SK-N-SH (cell line): ENCODE results near the gene TIMM22. TPM values are rescaled to one million over a fixed set of nuclear protein-coding genes. Genes with fewer than 3 reads are reported as not detected.

Experiments
- CTCF ChIA-PET: fragments of 300-600, 350-600 bp; formaldehyde crosslinking; extraction: SDS; loops from one replicate; lab custom pipeline; 2021; lab: Yijun Ruan, JAX
- POLR2A ChIA-PET: fragments of 350-600 bp; sonication (Branson Sonifier 250); formaldehyde crosslinking; extraction: SDS; loops from one replicate; lab custom pipeline; 2020; ENCODE audit warnings: antibody characterized with exemption, inconsistent platforms; lab: Yijun Ruan, JAX
- DNase-seq: peaks from one replicate; pipeline ENCODE4 v3.0.0; 2012
- H2AFZ ChIP-seq: fragments of 200-600 bp; sonication (generic); 2 replicates; pipeline ENCODE4 v1.8.1; 2016; ENCODE audit warnings: antibody characterized with exemption, mild to moderate bottlenecking, low read depth
- H3F3A ChIP-seq: fragments of 200-600 bp; sonication (generic); replicated peaks from 2 replicates; pipeline ENCODE3; 2016; ENCODE audit warnings: antibody characterized with exemption, mild to moderate bottlenecking; ENCODE audit not compliant: insufficient read depth
- H3K27ac ChIP-seq, 2 experiments: fragments of 200-500 bp in 1 of 2; fragments of 200-600 bp in 1 of 2; sonication (Bioruptor generic) in 1 of 2; sonication (generic), shearing (Covaris generic) in 1 of 2; 2 replicates each; pipeline versions ENCODE4 v1.5.1 to v1.6.1; 2014 to 2016; ENCODE audit warnings: low read depth in 2 of 2, inconsistent platforms in 1 of 2, low read length in 1 of 2, mild to moderate bottlenecking in 1 of 2, mixed read lengths in 1 of 2
- H3K27me3 ChIP-seq: fragments of 200-600 bp; sonication (generic), shearing (Covaris generic); 2 replicates; pipeline ENCODE4 v1.6.1; 2016; ENCODE audit warnings: mixed run types; ENCODE audit not compliant: insufficient read depth
- H3K36me3 ChIP-seq, 2 experiments: fragments of 200-500 bp in 1 of 2; fragments of 200-600 bp in 1 of 2; sonication (Bioruptor generic) in 1 of 2; sonication (generic) in 1 of 2; replicated peaks in 1 of 2; 2 replicates each; pipeline versions ENCODE3 to v1.5.1; 2014 to 2016; ENCODE audit warnings: low read length in 1 of 2, mild to moderate bottlenecking in 1 of 2; ENCODE audit not compliant: insufficient read depth in 2 of 2, control insufficient read depth in 1 of 2
- H3K4me1 ChIP-seq, 2 experiments: fragments of 200-500 bp in 1 of 2; fragments of 200-600 bp in 1 of 2; sonication (Bioruptor generic) in 1 of 2; sonication (generic), shearing (Covaris generic) in 1 of 2; 2 replicates each; pipeline versions ENCODE4 v1.5.1 to v1.6.1; 2014 to 2016; ENCODE audit warnings: low read depth in 1 of 2, low read length in 1 of 2, mixed run types in 1 of 2; ENCODE audit not compliant: insufficient read depth in 2 of 2, control insufficient read depth in 1 of 2
- H3K4me2 ChIP-seq: fragments of 200-600 bp; sonication (generic), shearing (Covaris generic); 2 replicates; pipeline ENCODE4 v1.6.1; 2017; ENCODE audit warnings: mixed run types
- H3K4me3 ChIP-seq, 2 experiments: fragments of 200-500 bp in 1 of 2; fragments of 200-600 bp in 1 of 2; sonication (Bioruptor generic) in 1 of 2; sonication (generic), shearing (Covaris generic) in 1 of 2; 2 replicates each; pipeline versions ENCODE4 v1.5.1 to v1.8.1; 2014 to 2016; ENCODE audit warnings: low read depth in 2 of 2, inconsistent platforms in 1 of 2, low read length in 1 of 2, mild to moderate bottlenecking in 1 of 2, mixed read lengths in 1 of 2, moderate library complexity in 1 of 2
- H3K79me2 ChIP-seq: fragments of 200-600 bp; sonication (generic); 2 replicates; pipeline ENCODE4 v1.8.1; 2017; ENCODE audit warnings: mild to moderate bottlenecking; ENCODE audit not compliant: insufficient read depth
- H3K9ac ChIP-seq: fragments of 200-600 bp; sonication (generic); 2 replicates; pipeline ENCODE4 v1.6.1; 2017; ENCODE audit warnings: mixed run types
- H3K9me2 ChIP-seq: fragments of 200-600 bp; sonication (generic); 2 replicates; pipeline ENCODE4 v1.6.1; 2017; ENCODE audit warnings: mixed run types
- H3K9me3 ChIP-seq: fragments of 200-600 bp; sonication (generic); 2 replicates; pipeline ENCODE4 v1.6.1; 2017; ENCODE audit warnings: mixed run types, mild to moderate bottlenecking, moderate library complexity
- H4K20me1 ChIP-seq: fragments of 200-600 bp; sonication (generic); 2 replicates; pipeline ENCODE4 v1.6.1; 2017; ENCODE audit warnings: mild to moderate bottlenecking, mixed run types; ENCODE audit not compliant: insufficient read depth
- ELF1 ChIP-seq: IDR thresholded peaks from 2 replicates; pipeline ENCODE4 v1.4.0; 2012
- EP300 ChIP-seq, 2 experiments: IDR thresholded peaks; 2 replicates each; pipeline versions ENCODE4 v1.4.0 to v1.6.1; 2012; ENCODE audit warnings: borderline replicate concordance in 1 of 2, low read depth in 1 of 2, low read length in 1 of 2
- EZH2phosphoT487 ChIP-seq: fragments of 200-600 bp; sonication (generic); IDR thresholded peaks from 2 replicates; pipeline ENCODE4 v1.6.1; 2017; ENCODE audit warnings: low read depth, mixed run types, mild to moderate bottlenecking, antibody characterized with exemption, moderate library complexity, borderline replicate concordance
- GABPA ChIP-seq: IDR thresholded peaks from 2 replicates; pipeline ENCODE4 v1.4.0; 2012; ENCODE audit warnings: low read depth, mild to moderate bottlenecking
- MAX ChIP-seq: IDR thresholded peaks from 2 replicates; pipeline ENCODE4 v1.4.0; 2012; ENCODE audit warnings: low read depth
- NFIC ChIP-seq: IDR thresholded peaks from 2 replicates; pipeline ENCODE4 v1.4.0; 2012; ENCODE audit warnings: borderline replicate concordance
- REST ChIP-seq: IDR thresholded peaks from 2 replicates; pipeline ENCODE4 v1.6.1; 2012; ENCODE audit warnings: mild to moderate bottlenecking, low read depth, low read length, moderate library complexity
- SIN3A ChIP-seq: IDR thresholded peaks from 2 replicates; pipeline ENCODE4 v1.6.1; 2012; ENCODE audit warnings: low read depth, mild to moderate bottlenecking, low read length, moderate library complexity, borderline replicate concordance
- TAF1 ChIP-seq: IDR thresholded peaks from 2 replicates; pipeline ENCODE4 v1.6.1; 2012; ENCODE audit warnings: low read depth, mild to moderate bottlenecking, low read length, moderate library complexity, borderline replicate concordance
- TCF12 ChIP-seq: IDR thresholded peaks from 2 replicates; pipeline ENCODE4 v1.4.0; 2012
- TEAD4 ChIP-seq: IDR thresholded peaks from 2 replicates; pipeline ENCODE4 v1.4.0; 2012; ENCODE audit warnings: mild to moderate bottlenecking, borderline replicate concordance; ENCODE audit not compliant: insufficient read depth
- USF2 ChIP-seq: fragments of 150-350 bp; IDR thresholded peaks from 2 replicates; pipeline ENCODE4 v1.6.1; 2017; ENCODE audit warnings: antibody characterized with exemption, low read length, low read depth, borderline replicate concordance
- WGBS: methylation state at CpG from one replicate; pipeline ENCODE4 v1.1.6; 2017; ENCODE audit warnings: low lambda C conversion rate; 5-methylcytosine and 5-hydroxymethylcytosine counted together
- polyA plus RNA-seq, 3 experiments: library from polyadenylated mRNA; depleted of rRNA; stranded (reverse); fragments of >200 nt; gene quantifications; 2 replicates each; pipeline ENCODE4 v1.2.3, GENCODE V29; 2012

The TIMM22 gene
- polyA plus RNA-seq, 1 of the 3 experiments (the other 2 are of a cell fraction) = 9.9 TPM

- ChIA-PET POLR2A (no interaction called here), CTCF (interaction anchor here (1.0 to 1.2 kb wide), 2 partner anchors 18 to 19 kb away, joined by 3 read pairs; partner anchors contain the start of gene NXN)
- H3K4me3 ChIP-seq = no peak overlapping the region
- no peaks in the 10 kb centered on the region for H3K36me3 ChIP-seq
- H3K4me1 ChIP-seq = peaks cover 0 to 5% of the 10 kb centered on the region in 2 experiments; a peak in 1 of 4 replicates
- no peak overlapping the region for H3K4me2 ChIP-seq
- WGBS = 68% methylated on average over 8 of the region's 8 CpGs
- DNase-seq = no peak
- no peak overlapping the region for H3K27ac ChIP-seq
- peaks cover 51% of the 10 kb centered on the region; the same call in 1 of the 2 replicates for H3K27me3 ChIP-seq
- 0 out of 2 replicates have a peak, but pooled peaks cover 22% of the 10 kb centered on the region for H4K20me1 ChIP-seq
- TF ChIP-seq USF2 (no peak), ELF1 (no peak), SIN3A (no peak), EP300 (IDR thresholded peaks at IDR 0.05; ENCODE audit: borderline replicate concordance in 1 of 2, low read depth in 1 of 2, low read length in 1 of 2) (no peak), TAF1 (no peak), MAX (no peak), GABPA (no peak), REST (no peak), TEAD4 (no peak), TCF12 (no peak), EZH2phosphoT487 (no peak)
- H3F3A ChIP-seq = no peaks in the 10 kb centered on the region
- no peaks in the 10 kb centered on the region for H3K9me3 ChIP-seq
- H3K79me2 ChIP-seq = peaks cover 5% of the 10 kb centered on the region; the same call in 1 of the 2 replicates
- H2AFZ ChIP-seq = no peak overlapping the region
- no peaks in the 10 kb centered on the region for H3K9me2 ChIP-seq
- H3K9ac ChIP-seq = no peak overlapping the region
Measured at GRCh38 chr17:962166-962565, 34.8 kb upstream of the TIMM22 start.

- H3K4me1 ChIP-seq = peaks cover 0 to 5% of the 10 kb centered on the region in 2 experiments; a peak in 1 of 4 replicates
- no peak overlapping the region for H2AFZ ChIP-seq
- no peak overlapping the region for H3K27ac ChIP-seq
- TF ChIP-seq NFIC = no peak
- ChIA-PET CTCF (interaction anchor here (1.0 to 1.2 kb wide), 2 partner anchors 17 to 18 kb away, joined by 3 read pairs; partner anchors contain the start of gene NXN), POLR2A (no interaction called here)
- no peaks in the 10 kb centered on the region for H3K36me3 ChIP-seq
- H4K20me1 ChIP-seq = 0 out of 2 replicates have a peak, but pooled peaks cover 22% of the 10 kb centered on the region
- peaks cover 5% of the 10 kb centered on the region; the same call in 1 of the 2 replicates for H3K79me2 ChIP-seq
- WGBS = 61% methylated on average over 11 of the region's 11 CpGs
- no peaks in the 10 kb centered on the region for H3K9me3 ChIP-seq
- H3K27me3 ChIP-seq = peaks cover 56% of the 10 kb centered on the region; the same call in 1 of the 2 replicates
- H3K9me2 ChIP-seq = no peaks in the 10 kb centered on the region
- no peak for DNase-seq
- H3K9ac ChIP-seq = no peak overlapping the region
- H3K4me2 ChIP-seq = no peak overlapping the region
- H3K4me3 ChIP-seq = no peak overlapping the region
- no peaks in the 10 kb centered on the region for H3F3A ChIP-seq
Measured at GRCh38 chr17:962670-963069, 34.3 kb upstream of the TIMM22 start.
